Measurements from ENCODE around the gene CAP2.
"Not testable (repeated sequence)": the region's sequence is repeated elsewhere in the genome, so short reads cannot be mapped to it uniquely, and the experiment has no call there.

CAP2 gene

GRCh38 chr6:17419189-17419575, 25.8 kb downstream of the CAP2 start:
- Histone ChIP-seq H3K36me3 (ENCODE audit: control insufficient read depth in 1 of 2, insufficient read depth in 2 of 2, low read length in 2 of 2) (peaks cover 0 to 6% of the 10 kb centered on the region in 2 donors), H3K4me1 (ENCODE audit: control insufficient read depth in 1 of 2, insufficient read depth in 2 of 2, low read length in 2 of 2) (peaks cover 7 to 25% of the 10 kb centered on the region in 2 donors), H3K27ac (ENCODE audit: low read length) (peak overlapping the region; percentile 59), H3K27me3 (ENCODE audit: low read depth, low read length) (no peaks in the 10 kb centered on the region), H3K4me3 (ENCODE audit: low read depth in 1 of 2, low read length in 2 of 2) (no peak overlapping the region), H3K9me3 (ENCODE audit: control insufficient read depth in 1 of 2, low read length in 2 of 2) (no peaks in the 10 kb centered on the region)

DNA sequence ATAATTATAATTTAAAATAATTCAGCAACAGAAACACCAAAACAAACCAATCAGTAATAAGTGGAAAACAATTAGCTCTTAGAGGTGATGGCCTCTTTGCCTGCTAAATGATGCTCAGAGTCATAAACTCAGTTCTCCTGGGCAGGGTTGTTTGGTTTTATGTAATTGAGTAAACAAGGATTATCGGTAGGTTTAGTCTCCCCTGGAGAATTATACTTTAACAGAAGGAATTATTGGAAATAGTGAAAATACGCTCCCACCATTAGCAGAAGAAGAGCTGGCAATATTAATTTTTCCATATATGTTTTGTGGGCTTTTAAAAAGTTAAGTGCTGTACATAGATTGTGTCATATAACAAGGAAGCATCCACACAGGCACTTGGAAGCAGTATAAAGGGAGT, 27.0 kb downstream of the CAP2 start:
- peaks cover 0 to 10% of the 10 kb centered on the region in 2 donors for H3K36me3 ChIP-seq (ENCODE audit: control insufficient read depth in 1 of 2, insufficient read depth in 2 of 2, low read length in 2 of 2)
- H3K9me3 ChIP-seq (ENCODE audit: control insufficient read depth in 1 of 2, low read length in 2 of 2) = no peaks in the 10 kb centered on the region
- H3K4me1 ChIP-seq (ENCODE audit: control insufficient read depth in 1 of 2, insufficient read depth in 2 of 2, low read length in 2 of 2) = peaks cover 7 to 21% of the 10 kb centered on the region in 2 donors
- H3K4me3 ChIP-seq (ENCODE audit: low read depth in 1 of 2, low read length in 2 of 2) = no peak overlapping the region
- H3K27me3 ChIP-seq (ENCODE audit: low read depth, low read length) = no peaks in the 10 kb centered on the region
- H3K27ac ChIP-seq (ENCODE audit: low read length) = no peak overlapping the region

- no peaks in the 10 kb centered on the region for H3K9me3 ChIP-seq (ENCODE audit: control insufficient read depth in 1 of 2, low read length in 2 of 2)
- H3K4me3 ChIP-seq (ENCODE audit: low read depth in 1 of 2, low read length in 2 of 2) = no peak overlapping the region
- H3K27me3 ChIP-seq (ENCODE audit: low read depth, low read length) = no peaks in the 10 kb centered on the region
- H3K4me1 ChIP-seq (ENCODE audit: control insufficient read depth in 1 of 2, insufficient read depth in 2 of 2, low read length in 2 of 2) = peaks cover 7 to 20% of the 10 kb centered on the region in 2 donors
- no peak overlapping the region for H3K27ac ChIP-seq (ENCODE audit: low read length)
- H3K36me3 ChIP-seq (ENCODE audit: control insufficient read depth in 1 of 2, insufficient read depth in 2 of 2, low read length in 2 of 2) = peaks cover 0 to 10% of the 10 kb centered on the region in 2 donors
Observed at GRCh38 chr6:17421406-17421805, 28.0 kb downstream of the CAP2 start.

DNA sequence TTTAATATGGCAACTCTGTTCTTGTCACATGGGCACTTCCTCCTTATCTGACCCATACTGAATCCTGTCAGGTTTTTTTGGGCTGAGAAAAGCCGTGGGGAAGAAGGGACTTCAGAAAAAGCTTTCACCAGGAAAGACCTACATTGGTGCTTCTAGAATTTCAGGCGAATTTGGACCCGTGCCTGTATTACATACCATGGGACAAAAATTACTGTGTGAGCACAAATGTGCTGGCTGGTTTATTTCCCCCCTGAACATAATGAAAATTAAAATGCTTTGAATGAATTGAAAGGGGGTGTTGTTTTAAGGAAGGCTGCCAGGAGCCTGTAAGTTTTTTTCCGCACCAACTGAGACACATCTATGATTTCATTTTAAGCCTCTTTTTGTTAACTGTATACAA, 29.6 kb downstream of the CAP2 start:
- H3K4me3 ChIP-seq (ENCODE audit: low read depth in 1 of 2, low read length in 2 of 2) = no peak overlapping the region
- no peaks in the 10 kb centered on the region for H3K9me3 ChIP-seq (ENCODE audit: control insufficient read depth in 1 of 2, low read length in 2 of 2)
- H3K27ac ChIP-seq (ENCODE audit: low read length) = no peak overlapping the region
- H3K4me1 ChIP-seq (ENCODE audit: control insufficient read depth in 1 of 2, insufficient read depth in 2 of 2, low read length in 2 of 2) = peaks cover 5 to 14% of the 10 kb centered on the region in 2 donors
- H3K36me3 ChIP-seq (ENCODE audit: control insufficient read depth in 1 of 2, insufficient read depth in 2 of 2, low read length in 2 of 2) = peaks cover 0 to 4% of the 10 kb centered on the region in 2 donors
- H3K27me3 ChIP-seq (ENCODE audit: low read depth, low read length) = no peaks in the 10 kb centered on the region

- H3K27ac ChIP-seq (ENCODE audit: low read length) = no peak overlapping the region
- H3K27me3 ChIP-seq (ENCODE audit: low read depth, low read length) = no peaks in the 10 kb centered on the region
- H3K4me3 ChIP-seq (ENCODE audit: low read depth in 1 of 2, low read length in 2 of 2) = no peak overlapping the region
- peaks cover 0 to 8% of the 10 kb centered on the region in 2 donors for H3K4me1 ChIP-seq (ENCODE audit: control insufficient read depth in 1 of 2, insufficient read depth in 2 of 2, low read length in 2 of 2)
- H3K36me3 ChIP-seq (ENCODE audit: control insufficient read depth in 1 of 2, insufficient read depth in 2 of 2, low read length in 2 of 2) = peaks cover 0 to 4% of the 10 kb centered on the region in 2 donors
- no peaks in the 10 kb centered on the region for H3K9me3 ChIP-seq (ENCODE audit: control insufficient read depth in 1 of 2, low read length in 2 of 2)
Observed at GRCh38 chr6:17427062-17427461, 33.7 kb downstream of the CAP2 start.

DNA sequence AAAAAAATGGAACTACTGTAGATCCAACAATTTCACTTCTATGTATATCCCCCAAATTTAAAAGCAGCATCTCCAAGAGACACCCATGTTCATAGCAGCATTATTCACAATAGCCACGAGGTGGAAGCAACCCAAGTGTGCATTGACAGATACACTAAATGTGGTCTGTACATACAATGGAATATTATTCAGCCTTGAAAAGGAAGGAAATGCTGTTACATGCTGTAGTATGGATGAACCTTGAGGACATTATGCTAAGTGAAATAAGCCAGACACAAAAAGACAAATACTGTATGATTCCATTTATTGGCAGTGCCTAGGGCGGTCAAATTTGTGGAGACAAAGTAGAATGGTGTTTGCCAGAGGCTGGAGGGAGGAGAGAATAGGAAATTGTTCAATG, 34.2 kb downstream of the CAP2 start:
- H3K4me3 ChIP-seq (ENCODE audit: low read depth in 1 of 2, low read length in 2 of 2) = no peak overlapping the region
- peaks cover 0 to 8% of the 10 kb centered on the region in 2 donors for H3K4me1 ChIP-seq (ENCODE audit: control insufficient read depth in 1 of 2, insufficient read depth in 2 of 2, low read length in 2 of 2)
- no peaks in the 10 kb centered on the region for H3K27me3 ChIP-seq (ENCODE audit: low read depth, low read length)
- H3K27ac ChIP-seq (ENCODE audit: low read length) = no peak overlapping the region
- peaks cover 0 to 4% of the 10 kb centered on the region in 2 donors for H3K36me3 ChIP-seq (ENCODE audit: control insufficient read depth in 1 of 2, insufficient read depth in 2 of 2, low read length in 2 of 2)
- H3K9me3 ChIP-seq (ENCODE audit: control insufficient read depth in 1 of 2, low read length in 2 of 2) = no peaks in the 10 kb centered on the region

DNA sequence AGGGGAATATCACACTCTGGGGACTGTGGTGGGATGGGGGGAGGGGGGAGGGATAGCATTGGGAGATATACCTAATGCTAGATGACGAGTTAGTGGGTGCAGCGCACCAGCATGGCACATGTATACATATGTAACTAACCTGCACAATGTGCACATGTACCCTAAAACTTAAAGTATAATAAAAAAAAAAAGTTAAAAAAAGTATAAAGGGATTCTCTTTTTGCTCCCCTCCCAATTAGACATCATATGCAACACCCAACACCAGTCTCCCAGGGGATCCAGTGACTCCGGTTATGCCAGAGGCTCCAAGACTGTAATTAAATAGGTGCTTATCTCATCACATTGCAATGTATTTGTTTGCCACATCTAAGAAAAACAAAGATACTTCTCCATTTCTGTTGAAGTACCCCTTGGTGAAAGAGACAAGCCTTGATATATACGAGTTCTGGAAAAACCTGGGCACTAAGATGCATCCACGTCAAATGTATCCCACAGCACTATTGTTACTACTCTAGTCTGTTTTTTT, 35.3 kb downstream of the CAP2 start:
- H3K4me3 ChIP-seq (ENCODE audit: low read depth in 1 of 2, low read length in 2 of 2); H3K27me3 ChIP-seq (ENCODE audit: low read depth, low read length); H3K4me1 ChIP-seq (ENCODE audit: control insufficient read depth in 1 of 2, insufficient read depth in 2 of 2, low read length in 2 of 2); H3K36me3 ChIP-seq (ENCODE audit: control insufficient read depth in 1 of 2, insufficient read depth in 2 of 2, low read length in 2 of 2); H3K9me3 ChIP-seq (ENCODE audit: control insufficient read depth in 1 of 2, low read length in 2 of 2): not testable (repeated sequence)
- peak overlapping the region; percentile 1 for H3K27ac ChIP-seq (ENCODE audit: low read length)

DNA sequence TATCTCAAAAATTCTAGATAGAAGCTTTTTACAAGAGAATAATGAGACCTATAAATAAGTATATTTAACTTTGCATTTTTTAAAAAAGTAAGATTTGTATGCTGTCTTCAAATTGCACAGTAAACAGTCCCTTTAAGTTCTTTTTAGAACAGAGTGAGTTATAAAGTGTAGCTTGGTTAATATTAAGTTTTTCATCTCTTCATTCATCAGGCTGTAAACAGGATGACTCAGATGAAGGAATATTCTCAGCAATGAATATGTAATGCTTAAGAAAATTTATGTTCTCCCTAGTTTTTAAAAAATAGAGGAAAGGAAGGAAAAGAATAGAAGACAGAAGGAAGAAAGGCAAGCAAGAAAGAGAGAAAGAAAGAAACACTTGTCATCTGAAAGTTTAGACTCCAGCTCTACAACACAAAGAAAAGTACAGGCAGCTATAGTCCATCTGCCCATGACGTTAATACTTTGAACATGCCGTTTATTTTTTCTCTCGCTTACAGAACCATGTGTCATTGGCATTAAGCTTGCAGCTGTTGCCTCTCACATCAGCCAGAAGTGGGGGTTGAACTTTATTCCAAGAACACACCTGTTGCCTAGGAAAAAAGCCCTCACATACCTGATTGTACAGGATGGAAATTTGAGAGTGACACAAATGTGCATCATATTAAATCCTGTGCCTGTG, 36.1 kb downstream of the CAP2 start:
- H3K4me1 ChIP-seq (ENCODE audit: control insufficient read depth in 1 of 2, insufficient read depth in 2 of 2, low read length in 2 of 2) = peaks cover 0 to 8% of the 10 kb centered on the region in 2 donors

GRCh38 chr6:17431581-17431980, 38.2 kb downstream of the CAP2 start:
- Histone ChIP-seq H3K36me3 (ENCODE audit: control insufficient read depth in 1 of 2, insufficient read depth in 2 of 2, low read length in 2 of 2) (no peaks in the 10 kb centered on the region), H3K4me1 (ENCODE audit: control insufficient read depth in 1 of 2, insufficient read depth in 2 of 2, low read length in 2 of 2) (peaks cover 0 to 8% of the 10 kb centered on the region in 2 donors), H3K27me3 (ENCODE audit: low read depth, low read length) (no peaks in the 10 kb centered on the region), H3K4me3 (ENCODE audit: low read depth in 1 of 2, low read length in 2 of 2) (no peak overlapping the region), H3K9me3 (ENCODE audit: control insufficient read depth in 1 of 2, low read length in 2 of 2) (no peaks in the 10 kb centered on the region), H3K27ac (ENCODE audit: low read length) (peak overlapping the region; percentile 6)

More for the DNA sequence above, 36.1 kb downstream of the CAP2 start:
- no peak overlapping the region for H3K4me3 ChIP-seq (ENCODE audit: low read depth in 1 of 2, low read length in 2 of 2)
- no peaks in the 10 kb centered on the region for H3K9me3 ChIP-seq (ENCODE audit: control insufficient read depth in 1 of 2, low read length in 2 of 2)
- H3K27ac ChIP-seq (ENCODE audit: low read length) = peak overlapping the region; percentile 28
- H3K27me3 ChIP-seq (ENCODE audit: low read depth, low read length) = no peaks in the 10 kb centered on the region
- H3K36me3 ChIP-seq (ENCODE audit: control insufficient read depth in 1 of 2, insufficient read depth in 2 of 2, low read length in 2 of 2) = peaks cover 0 to 2% of the 10 kb centered on the region in 2 donors

GRCh38 chr6:17432356-17432755, 39.0 kb downstream of the CAP2 start:
- no peaks in the 10 kb centered on the region for H3K36me3 ChIP-seq (ENCODE audit: control insufficient read depth in 1 of 2, insufficient read depth in 2 of 2, low read length in 2 of 2)
- no peak overlapping the region for H3K4me3 ChIP-seq (ENCODE audit: low read depth in 1 of 2, low read length in 2 of 2)
- peaks cover 0 to 8% of the 10 kb centered on the region in 2 donors for H3K4me1 ChIP-seq (ENCODE audit: control insufficient read depth in 1 of 2, insufficient read depth in 2 of 2, low read length in 2 of 2)
- H3K27ac ChIP-seq (ENCODE audit: low read length) = peak overlapping the region; percentile 6
- H3K9me3 ChIP-seq (ENCODE audit: control insufficient read depth in 1 of 2, low read length in 2 of 2) = no peaks in the 10 kb centered on the region
- no peaks in the 10 kb centered on the region for H3K27me3 ChIP-seq (ENCODE audit: low read depth, low read length)

DNA sequence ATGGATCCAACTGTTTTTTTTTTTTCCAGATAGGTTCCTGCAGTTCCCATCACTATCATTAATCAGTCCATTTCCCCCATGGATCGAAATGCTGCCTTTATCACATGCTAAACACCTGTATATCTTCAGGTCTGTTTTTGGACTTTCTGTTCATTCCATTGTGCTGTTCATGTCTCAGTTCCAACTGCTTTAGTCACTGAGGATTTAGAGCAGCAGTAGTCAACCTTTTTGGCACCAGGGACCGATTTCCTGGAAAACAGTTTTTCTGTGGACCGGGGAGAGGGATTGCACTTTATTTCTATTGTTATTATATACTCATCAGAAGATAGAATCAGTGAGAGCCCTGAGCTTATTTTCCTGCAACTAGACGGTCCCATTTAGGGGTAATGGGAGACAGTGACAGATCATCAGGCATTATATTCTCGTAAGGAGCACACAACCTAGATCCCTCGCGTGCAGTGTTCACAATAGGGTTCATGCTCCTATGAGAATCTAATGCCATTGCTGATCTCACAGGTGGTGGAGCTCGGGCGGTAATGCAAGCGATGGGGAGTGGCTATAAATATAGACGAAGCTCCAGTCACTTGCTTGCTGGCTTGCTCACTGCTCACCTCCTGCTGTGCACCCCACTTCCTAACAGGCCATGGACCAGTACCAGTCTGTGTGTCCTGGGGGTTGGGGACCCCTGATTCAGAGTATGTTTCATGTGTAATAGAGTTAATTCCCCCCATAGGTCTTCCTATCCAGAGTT, 46.0 kb downstream of the CAP2 start:
- Histone ChIP-seq H3K4me1 (ENCODE audit: control insufficient read depth in 1 of 2, insufficient read depth in 2 of 2, low read length in 2 of 2) (peaks cover 0 to 9% of the 10 kb centered on the region in 2 donors), H3K4me3 (ENCODE audit: low read depth in 1 of 2, low read length in 2 of 2) (no peak overlapping the region), H3K9me3 (ENCODE audit: control insufficient read depth in 1 of 2, low read length in 2 of 2) (no peaks in the 10 kb centered on the region), H3K27ac (ENCODE audit: low read length) (peak overlapping the region; percentile 35), H3K36me3 (ENCODE audit: control insufficient read depth in 1 of 2, insufficient read depth in 2 of 2, low read length in 2 of 2) (no peaks in the 10 kb centered on the region), H3K27me3 (ENCODE audit: low read depth, low read length) (no peaks in the 10 kb centered on the region)

Measured in muscle layer of duodenum (tissue), 2 donors.